Vagina (tissue), 2 donors: ENCODE measurements around the gene INPP5A.

Experiments
- CTCF ChIP-seq, 3 experiments: fragments of 450-650 bp in 2 of 3; fragments of 200-600 bp in 1 of 3; sonication (generic) in 1 of 3; IDR thresholded peaks; one replicate each; pipeline ENCODE4 v1.5.1; 2017 to 2019; ENCODE audit warnings: antibody characterized with exemption in 3 of 3, mild to moderate bottlenecking in 2 of 3, moderate library complexity in 2 of 3
- POLR2A ChIP-seq, 2 donors: fragments of 450-650 bp; IDR thresholded peaks; one replicate each; pipeline ENCODE4 v1.6.1; 2017; ENCODE audit warnings: antibody characterized with exemption in 2 of 2, mild to moderate bottlenecking in 2 of 2, moderate library complexity in 2 of 2
- POLR2AphosphoS5 ChIP-seq, 2 donors: sonication (generic); formaldehyde crosslinking; IDR thresholded peaks; one replicate each; pipeline ENCODE4 v1.9.0; 2017; ENCODE audit warnings: antibody characterized with exemption in 2 of 2, mild to moderate bottlenecking in 2 of 2, low read depth in 1 of 2; ENCODE audit not compliant: insufficient read depth in 1 of 2

GRCh38 chr10:132547421-132547861 lies 9.9 kb downstream of the INPP5A start:
- no peak for TF ChIP-seq POLR2A (IDR thresholded peaks at IDR 0.05)
- no peak for TF ChIP-seq CTCF (IDR thresholded peaks at IDR 0.05)
- TF ChIP-seq POLR2AphosphoS5 (IDR thresholded peaks at IDR 0.05; ENCODE audit: insufficient read depth in 1 of 2, low read depth in 1 of 2): no peak
